GM12872 (cell line): ENCODE measurements around the gene SEC31A.

ENCODE experiments used
- CTCF ChIP-seq: IDR thresholded peaks from 3 replicates; pipeline ENCODE4 v1.5.1; 2011; ENCODE audit warnings: low read depth, mild to moderate bottlenecking, low read length, moderate library complexity; ENCODE audit not compliant: insufficient read depth

SEC31A gene

GRCh38 chr4:82784681-82785610, 106.0 kb downstream of the SEC31A start:
- no peak for TF ChIP-seq CTCF

GRCh38 chr4:82782626-82783345, 108.2 kb downstream of the SEC31A start:
- no peak for TF ChIP-seq CTCF

- TF ChIP-seq CTCF: no peak
These were observed 110.2 kb downstream of the SEC31A start for GRCh38 chr4:82780752-82781231.

- no peak for TF ChIP-seq CTCF
These were observed 110.7 kb downstream of the SEC31A start for GRCh38 chr4:82780170-82780751.

GRCh38 chr4:82779032-82779431, 111.9 kb downstream of the SEC31A start:
- no peak for TF ChIP-seq CTCF

DNA sequence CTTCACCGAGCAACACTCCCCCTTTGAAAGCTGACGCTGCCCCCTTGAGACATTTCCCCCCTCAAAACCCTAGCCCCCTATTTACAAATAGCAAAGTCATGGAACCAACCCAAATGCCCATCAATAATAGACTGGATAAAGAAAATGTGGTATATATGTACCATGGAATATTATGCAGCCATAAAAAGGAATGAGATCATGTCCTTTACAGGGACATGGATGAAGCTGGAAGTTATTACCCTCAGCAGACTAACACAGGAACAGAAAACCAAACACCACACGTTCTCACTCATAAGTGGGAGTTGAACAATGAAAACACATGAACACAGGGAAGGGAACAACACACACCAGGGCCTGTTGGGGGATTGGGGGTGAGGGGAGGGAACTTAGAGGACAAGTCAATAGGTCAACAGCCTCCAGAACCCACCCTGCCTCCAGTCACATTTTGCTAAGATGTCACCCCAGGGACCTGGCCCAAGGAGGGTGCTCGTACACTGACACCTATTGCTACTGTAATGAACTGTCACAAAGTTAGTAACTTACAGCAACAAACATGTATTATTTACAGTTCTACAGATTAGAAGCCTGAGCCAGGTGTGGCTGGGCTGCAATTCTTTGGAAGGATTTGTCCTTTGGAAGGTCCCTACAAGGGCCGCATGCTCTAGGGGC, 113.0 kb downstream of the SEC31A start:
- TF ChIP-seq CTCF: no peak

- TF ChIP-seq CTCF: no peak
These were observed 113.9 kb downstream of the SEC31A start for GRCh38 chr4:82776925-82777542.
